ENCODE measurements around the gene DYNC1LI1. TPM values are rescaled to one million over a fixed set of nuclear protein-coding genes. Genes with fewer than 3 reads are reported as not detected.

The DYNC1LI1 gene
- total RNA-seq, 1 donor, result 34.4 TPM

- Histone ChIP-seq H3K4me2 (ENCODE audit: insufficient read depth, low read length) (peak overlapping the region; percentile 15), H3K4me1 (ENCODE audit: insufficient read depth, low read length) (peaks cover 22% of the 10 kb centered on the region), H3K9me3 (ENCODE audit: low read depth, low read length) (no peaks in the 10 kb centered on the region), H2AFZ (ENCODE audit: low read length) (no peak overlapping the region), H3K4me3 (ENCODE audit: insufficient read depth, low read length) (no peak overlapping the region), H4K20me1 (ENCODE audit: insufficient read depth, low read length) (peaks cover 27% of the 10 kb centered on the region), H3K79me2 (ENCODE audit: insufficient read depth, low read length) (peaks cover 53% of the 10 kb centered on the region), H3K27ac (ENCODE audit: low read depth, low read length) (peak overlapping the region; percentile 29), H3K27me3 (ENCODE audit: insufficient read depth, low read length) (no peaks in the 10 kb centered on the region), H3K36me3 (ENCODE audit: insufficient read depth, low read length) (no peaks in the 10 kb centered on the region)
- TF ChIP-seq CTCF (IDR thresholded peaks at IDR 0.05; ENCODE audit: extremely low read depth, low read depth, low read length), result no peak
- DNase-seq (ENCODE audit: insufficient read length, low spot score, missing footprints), result peak; percentile 73
Observed at GRCh38 chr3:32492684-32493436, 77.8 kb downstream of the DYNC1LI1 start.

GRCh38 chr3:32488474-32489008 is 82.1 kb downstream of the DYNC1LI1 start:
- no peak overlapping the region for H3K4me2 ChIP-seq (ENCODE audit: insufficient read depth, low read length)
- H3K79me2 ChIP-seq (ENCODE audit: insufficient read depth, low read length), result peaks cover 19% of the 10 kb centered on the region
- DNase-seq (ENCODE audit: insufficient read length, low spot score, missing footprints), result no peak

GRCh38 chr3:32487781-32488473 is 82.7 kb downstream of the DYNC1LI1 start:
- Histone ChIP-seq H3K79me2 (ENCODE audit: insufficient read depth, low read length) (peaks cover 13% of the 10 kb centered on the region), H3K4me1 (ENCODE audit: insufficient read depth, low read length) (peaks cover 6% of the 10 kb centered on the region), H4K20me1 (ENCODE audit: insufficient read depth, low read length) (peaks cover 6% of the 10 kb centered on the region), H3K4me3 (ENCODE audit: insufficient read depth, low read length) (no peak overlapping the region), H2AFZ (ENCODE audit: low read length) (no peak overlapping the region), H3K36me3 (ENCODE audit: insufficient read depth, low read length) (peaks cover 13% of the 10 kb centered on the region), H3K9me3 (ENCODE audit: low read depth, low read length) (no peaks in the 10 kb centered on the region), H3K27me3 (ENCODE audit: insufficient read depth, low read length) (no peaks in the 10 kb centered on the region), H3K27ac (ENCODE audit: low read depth, low read length) (no peak overlapping the region), H3K4me2 (ENCODE audit: insufficient read depth, low read length) (no peak overlapping the region)
- DNase-seq (ENCODE audit: insufficient read length, low spot score, missing footprints), result no peak
- no peak for TF ChIP-seq CTCF (IDR thresholded peaks at IDR 0.05; ENCODE audit: extremely low read depth, low read depth, low read length)

More at GRCh38 chr3:32488474-32489008, 82.1 kb downstream of the DYNC1LI1 start:
- Histone ChIP-seq H3K27me3 (ENCODE audit: insufficient read depth, low read length) (no peaks in the 10 kb centered on the region), H4K20me1 (ENCODE audit: insufficient read depth, low read length) (peaks cover 12% of the 10 kb centered on the region), H3K9me3 (ENCODE audit: low read depth, low read length) (no peaks in the 10 kb centered on the region), H3K4me3 (ENCODE audit: insufficient read depth, low read length) (no peak overlapping the region), H3K27ac (ENCODE audit: low read depth, low read length) (no peak overlapping the region), H3K4me1 (ENCODE audit: insufficient read depth, low read length) (peaks cover 12% of the 10 kb centered on the region), H2AFZ (ENCODE audit: low read length) (no peak overlapping the region), H3K36me3 (ENCODE audit: insufficient read depth, low read length) (peaks cover 13% of the 10 kb centered on the region)
- no peak for TF ChIP-seq CTCF (IDR thresholded peaks at IDR 0.05; ENCODE audit: extremely low read depth, low read depth, low read length)

- Histone ChIP-seq H3K36me3 (ENCODE audit: insufficient read depth, low read length) (peaks cover 24% of the 10 kb centered on the region), H3K4me1 (ENCODE audit: insufficient read depth, low read length) (no peaks in the 10 kb centered on the region), H3K27me3 (ENCODE audit: insufficient read depth, low read length) (no peaks in the 10 kb centered on the region), H3K4me2 (ENCODE audit: insufficient read depth, low read length) (no peak overlapping the region), H3K9me3 (ENCODE audit: low read depth, low read length) (no peaks in the 10 kb centered on the region), H4K20me1 (ENCODE audit: insufficient read depth, low read length) (no peaks in the 10 kb centered on the region), H2AFZ (ENCODE audit: low read length) (no peak overlapping the region), H3K4me3 (ENCODE audit: insufficient read depth, low read length) (no peak overlapping the region), H3K79me2 (ENCODE audit: insufficient read depth, low read length) (no peaks in the 10 kb centered on the region), H3K27ac (ENCODE audit: low read depth, low read length) (no peak overlapping the region)
- no peak for DNase-seq (ENCODE audit: insufficient read length, low spot score, missing footprints)
- TF ChIP-seq CTCF (IDR thresholded peaks at IDR 0.05; ENCODE audit: extremely low read depth, low read depth, low read length), result no peak
Observed at GRCh38 chr3:32484436-32484835, 86.2 kb downstream of the DYNC1LI1 start.

All from osteoblast (primary cell).